Measurements from ENCODE around the gene CPLANE2.

GRCh38 chr1:16254263-16254928 is 17.4 kb upstream of the CPLANE2 start:
- TF ChIP-seq EZH2 (IDR thresholded peaks at IDR 0.05) (no peak), CTCF (IDR thresholded peaks at IDR 0.05) (no peak), EZH2phosphoT487 (IDR thresholded peaks at IDR 0.05) (no peak)

Data from neural progenitor cell (in vitro differentiated cells).